HG03558 (cell line): ENCODE data around the gene ADAMTS15.

Experiments used
- ATAC-seq: cut with Tn5 transposase; IDR thresholded peaks from one replicate; pipeline ENCODE4 v1.9.1; 2021; ENCODE audit warnings: moderate number of reproducible peaks; ENCODE audit not compliant: unreplicated experiment; ENCODE audit errors: extremely low read depth

ADAMTS15 gene

DNA sequence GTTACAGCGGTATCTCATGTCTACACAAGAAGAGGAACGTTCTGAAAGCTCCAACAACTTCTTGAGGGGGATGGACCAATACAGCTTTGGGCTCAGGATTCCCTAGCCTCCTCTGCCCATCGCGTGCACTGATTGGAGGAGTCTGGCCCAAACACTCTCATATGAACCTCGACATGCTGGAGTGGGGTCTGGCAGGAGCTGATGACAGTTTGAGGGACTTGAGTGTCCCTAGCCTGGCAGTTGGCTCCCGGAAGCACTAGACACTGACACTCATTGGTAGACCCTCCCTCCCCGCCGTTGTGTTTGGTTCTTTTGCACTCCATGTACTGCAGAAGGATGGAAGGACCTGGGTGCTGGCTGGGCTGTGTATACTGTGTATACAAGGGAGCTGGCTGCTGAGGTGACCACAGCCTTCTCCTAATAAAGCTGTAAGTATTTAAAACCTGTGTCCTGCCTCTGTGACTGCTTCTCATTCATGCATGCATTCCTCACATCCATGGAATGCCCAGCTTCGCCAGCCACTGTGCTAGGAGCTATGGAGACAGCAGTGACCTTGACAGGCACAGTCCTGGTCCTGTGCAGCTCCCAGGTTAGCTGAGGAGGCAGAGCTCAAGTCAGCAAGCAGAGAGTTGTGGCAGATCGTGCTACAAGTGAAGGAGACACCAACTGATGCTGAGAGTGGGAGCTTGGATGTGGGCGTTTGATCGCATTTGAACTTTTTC lies 27.9 kb downstream of the ADAMTS15 start:
- no peak for ATAC-seq

DNA sequence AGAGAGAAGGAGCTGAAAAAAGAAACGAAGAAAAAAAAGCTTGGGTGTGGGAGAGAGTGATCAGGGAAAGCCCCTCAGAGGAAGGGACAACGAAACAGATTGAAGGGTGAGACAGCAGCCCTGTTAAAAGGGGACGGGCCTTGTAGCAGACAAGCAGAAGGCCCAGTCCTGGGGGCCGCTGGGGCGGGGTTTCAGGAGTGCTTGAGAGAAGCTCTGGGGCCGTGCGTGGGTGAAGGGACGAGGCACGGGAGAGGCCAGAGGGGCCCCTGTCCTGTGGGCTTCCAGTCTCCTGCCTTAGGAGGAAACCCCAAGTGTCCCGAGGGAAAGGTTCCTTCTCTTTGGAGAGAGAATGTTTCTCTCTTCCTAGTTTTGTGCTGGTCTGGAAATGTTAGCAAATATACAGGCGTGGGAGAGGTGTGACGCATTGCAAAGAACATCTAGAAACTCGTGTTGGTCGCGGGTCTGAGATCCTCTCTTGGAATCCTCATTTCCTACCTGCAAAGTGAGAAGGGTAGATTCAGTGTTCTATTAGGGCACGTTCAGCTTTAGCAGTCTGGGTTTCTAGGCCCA lies 28.6 kb downstream of the ADAMTS15 start:
- no peak for ATAC-seq

DNA sequence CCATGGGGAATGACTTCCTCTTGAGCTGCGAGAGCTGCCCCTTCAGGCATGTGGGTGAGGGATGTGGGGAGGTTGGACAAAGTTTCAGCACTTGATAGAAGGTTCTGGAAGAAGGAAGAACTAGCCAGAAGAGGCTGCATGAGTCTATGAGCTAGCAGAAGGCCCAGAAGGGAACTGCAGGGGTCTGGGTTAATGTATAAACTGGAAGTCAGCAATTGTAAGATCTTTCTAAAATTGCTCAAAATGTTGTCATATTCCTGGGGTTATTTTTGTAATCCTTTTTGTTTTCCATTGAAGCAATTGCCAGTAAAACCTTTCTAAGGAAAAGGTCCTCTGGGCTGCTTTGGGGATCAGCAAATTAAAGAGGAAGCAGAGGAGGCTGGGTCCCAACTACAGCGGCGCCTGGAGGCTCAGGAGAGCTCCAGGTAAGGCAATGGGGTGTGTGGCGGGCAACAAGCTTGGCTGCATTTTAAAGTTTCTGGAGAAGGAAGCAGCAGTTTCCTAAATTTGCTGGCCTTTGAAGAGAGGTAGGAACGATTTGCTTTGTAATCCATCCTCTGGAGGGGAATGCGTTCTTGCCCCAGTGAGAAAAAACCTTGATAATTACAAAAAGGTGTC lies 29.2 kb downstream of the ADAMTS15 start:
- ATAC-seq = no peak

DNA sequence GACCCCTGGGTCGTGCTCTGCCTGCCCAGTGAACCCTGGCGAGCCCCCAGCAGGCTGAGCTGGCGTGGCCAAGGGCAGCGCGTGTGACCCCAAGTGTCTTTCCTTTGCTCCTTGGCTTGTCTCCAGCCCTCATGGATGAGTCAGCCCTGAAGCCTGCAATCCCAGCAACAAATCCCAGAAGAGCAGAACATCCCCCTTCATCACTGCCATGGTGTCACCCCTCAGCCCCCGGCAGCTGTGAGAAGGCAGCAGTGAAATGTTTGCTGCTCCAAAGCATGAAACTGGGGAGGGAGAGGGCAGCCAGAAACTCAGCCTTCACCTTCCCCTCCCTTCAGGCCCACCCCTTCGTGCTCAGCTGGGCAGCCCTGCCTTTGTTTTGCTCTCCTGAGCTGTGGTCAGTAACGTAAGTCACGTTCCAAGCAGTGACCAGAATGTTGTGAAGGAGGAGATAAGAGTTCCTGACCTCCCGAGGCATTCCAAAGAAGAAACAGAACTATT lies 29.8 kb downstream of the ADAMTS15 start:
- no peak for ATAC-seq

DNA sequence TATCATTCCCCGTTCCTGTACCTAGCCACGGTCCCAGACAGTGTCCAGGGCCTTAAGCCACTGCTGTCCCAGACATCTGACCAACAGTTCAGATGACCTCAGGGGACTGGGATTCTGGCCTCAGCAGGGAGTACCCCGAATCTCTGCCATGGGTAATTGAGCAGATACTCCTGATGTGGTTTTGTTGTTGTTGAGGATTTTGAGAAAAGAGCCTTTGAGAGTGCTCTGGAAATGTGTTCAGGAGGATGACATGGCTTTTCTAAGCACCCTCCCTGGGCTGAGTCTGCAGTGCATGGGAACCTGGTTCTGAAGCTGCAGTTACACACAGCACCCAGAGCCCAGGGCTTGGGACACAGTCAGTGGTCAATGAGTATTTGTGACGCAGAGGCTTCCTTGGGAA lies 30.4 kb downstream of the ADAMTS15 start:
- no peak for ATAC-seq

DNA sequence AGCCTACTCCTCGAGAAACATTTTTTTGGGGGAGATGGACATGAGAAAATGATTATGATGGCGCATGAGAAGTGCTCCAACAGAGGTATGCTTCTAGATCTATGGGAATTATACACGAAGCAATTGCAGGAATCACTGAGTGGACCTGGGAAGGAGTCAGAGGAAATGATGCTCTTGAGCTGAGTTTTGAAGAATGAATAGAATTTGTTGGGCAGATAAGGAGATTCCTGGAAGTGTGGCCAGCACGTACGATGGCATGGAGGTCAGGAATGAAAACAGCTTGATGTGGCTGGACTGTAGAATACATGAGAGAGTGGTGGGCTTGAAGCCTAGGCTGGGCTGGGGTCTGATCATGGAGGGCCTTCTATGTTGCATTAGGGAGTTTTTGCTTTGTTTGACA lies 31.7 kb downstream of the ADAMTS15 start:
- ATAC-seq = no peak

DNA sequence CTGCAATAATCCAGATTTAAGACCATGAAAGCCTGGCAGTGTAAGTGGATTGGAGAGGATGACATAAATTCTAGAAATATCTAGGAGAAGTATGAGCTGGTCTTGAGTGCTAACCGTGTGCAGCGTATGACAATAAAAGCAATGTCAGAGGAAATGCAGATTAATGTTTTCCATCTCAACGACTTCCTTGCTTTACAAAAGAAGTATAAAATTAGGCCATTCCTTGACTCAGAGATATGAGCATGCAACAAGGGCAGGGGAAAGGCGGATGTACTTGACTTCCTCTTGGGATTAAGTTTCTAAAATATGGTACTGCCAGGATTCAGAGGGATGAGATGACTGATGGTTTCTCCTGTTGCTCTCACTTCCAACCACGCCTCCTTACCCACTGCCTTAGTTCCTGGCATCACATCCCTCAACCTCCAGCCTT lies 32.3 kb downstream of the ADAMTS15 start:
- no peak for ATAC-seq

DNA sequence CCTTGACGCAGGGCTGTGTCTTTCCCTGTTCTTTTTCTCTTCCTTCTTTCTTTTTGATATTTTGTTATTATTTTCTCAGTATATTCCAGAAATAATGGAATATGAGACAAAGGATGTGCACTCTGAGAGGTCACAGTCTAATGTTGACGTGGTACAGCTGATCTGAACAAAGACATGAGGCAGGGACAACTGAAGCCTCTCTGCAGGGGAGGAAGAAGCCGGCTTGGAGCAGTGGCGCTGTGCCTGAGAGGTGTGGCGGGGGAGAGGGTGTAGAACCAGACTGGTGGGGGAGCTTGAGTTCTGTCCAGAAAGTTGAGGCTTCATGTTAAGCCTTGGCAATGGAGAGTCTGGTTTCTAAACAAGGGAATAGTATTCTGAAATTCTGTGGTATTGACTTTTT lies 34.7 kb downstream of the ADAMTS15 start:
- ATAC-seq = no peak

DNA sequence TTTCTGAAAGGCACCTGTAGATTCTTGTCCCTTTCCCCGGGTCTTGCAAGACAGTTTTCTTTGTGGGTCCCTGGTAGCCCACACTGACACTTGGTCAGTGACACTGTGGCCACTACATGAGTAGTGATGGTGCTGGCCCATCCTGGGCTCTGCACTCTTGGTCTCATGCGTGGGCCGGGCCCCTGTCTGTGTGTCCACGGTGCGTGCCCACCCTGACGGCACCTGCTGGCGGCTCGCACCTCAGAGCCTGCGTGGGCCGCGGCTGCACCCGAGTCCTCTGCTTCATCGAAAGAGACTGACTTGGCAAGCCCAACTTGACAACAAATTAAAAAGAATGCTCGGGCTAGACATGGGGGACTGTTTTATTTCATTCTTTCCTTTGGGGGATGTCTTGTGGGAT lies 37.5 kb downstream of the ADAMTS15 start:
- no peak for ATAC-seq

DNA sequence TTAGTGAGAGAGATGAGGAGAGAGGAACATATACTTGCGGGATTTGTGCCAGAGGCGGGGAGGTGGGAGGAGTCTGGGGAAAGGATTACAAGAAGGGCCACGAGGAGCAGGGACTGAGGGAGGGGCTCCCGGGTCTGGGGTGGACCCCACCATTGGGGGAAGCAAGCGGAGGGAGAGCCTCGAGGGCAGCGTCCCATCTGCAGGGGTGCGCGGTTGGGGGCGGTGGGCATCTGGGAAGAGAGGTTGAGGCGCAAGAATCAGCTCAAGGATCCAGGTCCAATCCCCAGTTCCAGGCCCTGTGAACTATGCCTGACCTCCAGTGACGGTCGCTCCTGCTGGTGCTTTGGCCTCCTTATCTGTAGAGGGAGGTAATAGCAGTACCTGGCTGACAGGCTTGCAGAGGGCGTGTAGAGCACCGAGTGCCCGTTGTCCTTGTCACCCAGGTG lies 38.0 kb downstream of the ADAMTS15 start:
- no peak for ATAC-seq

DNA sequence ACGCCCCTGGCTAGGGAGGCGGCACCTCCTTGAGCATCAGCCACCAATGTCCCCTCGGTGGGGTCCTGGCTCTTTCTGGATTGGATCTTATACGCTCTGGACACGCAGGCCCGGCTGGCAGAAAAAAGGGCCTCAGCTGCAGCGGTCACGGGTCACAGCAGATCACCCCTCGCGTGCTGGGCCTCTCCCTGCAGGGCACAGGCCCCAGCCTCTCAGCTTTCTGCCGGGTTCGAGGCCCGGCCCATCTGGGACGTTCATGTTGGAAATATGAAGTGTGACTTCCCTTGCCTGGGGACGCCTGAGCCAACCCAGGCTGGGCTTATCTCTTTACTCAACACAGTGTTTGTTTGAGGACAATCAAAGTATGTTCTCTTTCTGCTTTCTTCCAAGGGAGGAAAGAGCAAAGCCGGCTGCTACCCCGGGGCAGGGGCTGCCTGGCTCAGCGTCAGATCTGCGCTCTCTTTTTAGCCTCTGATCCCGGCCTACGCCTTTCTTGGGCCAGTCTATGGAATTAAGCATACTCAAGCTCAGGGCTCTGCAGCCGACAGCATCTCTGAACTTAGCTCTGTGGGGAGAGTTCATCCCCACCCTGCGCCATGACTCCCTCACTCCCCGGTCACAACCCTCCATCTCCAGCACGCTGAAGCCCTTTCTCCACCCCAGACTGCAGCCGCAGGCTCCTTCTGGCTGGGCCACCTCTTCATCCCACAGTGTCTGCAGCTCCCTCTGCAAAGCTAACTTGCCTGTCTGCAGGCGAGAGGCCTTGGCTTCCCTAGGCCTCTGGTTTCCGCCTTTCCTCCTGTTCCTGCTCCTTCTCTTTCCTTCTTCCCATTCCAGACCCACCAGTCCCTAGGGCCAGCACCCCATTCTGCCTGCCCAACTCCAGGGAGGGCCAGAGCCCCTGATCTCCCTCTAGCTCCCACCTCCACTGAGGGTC lies 38.8 kb downstream of the ADAMTS15 start:
- ATAC-seq = no peak

DNA sequence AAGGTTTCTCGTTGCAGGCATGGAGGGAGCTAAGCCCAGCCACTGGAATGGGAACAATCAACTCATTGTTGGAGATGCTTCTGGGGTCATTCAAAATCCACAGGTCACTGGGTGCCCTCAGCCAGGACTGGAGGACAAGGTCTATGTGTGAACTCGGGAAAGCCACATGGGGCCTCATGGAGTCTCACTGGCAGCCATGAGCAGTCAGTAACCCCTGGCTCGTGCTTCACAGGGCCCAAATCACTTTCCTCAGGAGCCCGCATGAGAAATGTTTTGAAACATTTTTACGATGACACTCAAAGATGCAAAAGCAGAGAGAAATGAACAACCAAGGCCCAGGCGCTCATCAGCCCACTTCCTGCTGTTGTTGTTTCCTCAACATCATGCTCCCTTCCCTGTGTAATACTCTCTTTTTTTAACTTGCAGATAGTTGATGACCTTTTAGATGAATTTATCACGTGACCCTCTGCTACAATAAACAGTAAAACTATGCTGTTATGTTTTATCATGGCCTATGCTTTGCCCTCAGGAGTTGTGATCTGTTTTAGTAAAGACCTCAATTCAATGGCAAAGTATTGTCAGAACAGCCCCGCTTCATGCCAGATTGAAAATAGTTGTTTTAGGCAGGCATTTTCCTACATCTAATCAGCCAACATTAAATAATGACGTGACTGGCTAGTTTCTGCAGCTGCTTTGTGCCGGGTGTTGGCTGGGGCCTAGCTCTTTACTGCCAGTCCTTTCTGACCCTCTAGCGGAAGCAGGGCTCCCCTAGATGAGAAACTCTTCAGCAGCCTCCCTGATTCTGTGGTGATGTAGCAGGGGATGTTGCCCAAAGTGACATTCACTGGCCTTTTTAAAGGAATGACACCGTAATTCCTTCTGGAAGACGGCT lies 39.7 kb downstream of the ADAMTS15 start:
- no peak for ATAC-seq

DNA sequence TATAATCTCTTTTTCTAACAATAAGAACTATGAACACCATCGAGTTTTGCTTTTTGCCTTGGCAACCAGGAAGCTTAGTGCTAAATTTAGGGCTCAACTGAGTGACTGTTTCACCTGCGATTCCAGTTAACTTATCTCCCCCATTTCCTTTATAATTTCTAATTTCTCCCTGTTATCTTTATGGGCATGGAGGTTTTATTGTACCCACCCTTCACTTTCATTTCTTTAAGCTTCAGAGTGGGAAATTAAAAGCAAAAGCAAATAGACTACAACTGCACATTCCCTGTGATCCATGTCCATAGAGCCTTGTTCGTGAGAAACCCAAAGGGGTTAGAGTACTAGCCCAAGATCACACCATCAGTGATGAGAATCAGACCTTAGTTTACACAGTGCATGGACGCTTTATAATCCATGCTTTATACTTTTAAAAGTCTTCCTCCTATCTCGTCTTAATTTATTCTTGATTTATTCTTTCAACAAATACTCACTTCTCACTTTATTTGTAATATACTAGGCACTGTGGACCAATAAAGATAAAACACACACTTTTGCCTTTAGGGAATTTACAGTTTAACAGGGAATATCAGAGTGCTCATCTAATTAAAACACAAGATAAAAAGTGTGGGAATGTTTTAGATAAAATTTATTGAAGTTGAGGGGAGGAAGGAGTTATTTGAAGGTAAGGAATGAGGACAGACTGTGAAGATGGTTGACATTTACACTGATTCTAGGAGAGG lies 40.6 kb downstream of the ADAMTS15 start:
- no peak for ATAC-seq

DNA sequence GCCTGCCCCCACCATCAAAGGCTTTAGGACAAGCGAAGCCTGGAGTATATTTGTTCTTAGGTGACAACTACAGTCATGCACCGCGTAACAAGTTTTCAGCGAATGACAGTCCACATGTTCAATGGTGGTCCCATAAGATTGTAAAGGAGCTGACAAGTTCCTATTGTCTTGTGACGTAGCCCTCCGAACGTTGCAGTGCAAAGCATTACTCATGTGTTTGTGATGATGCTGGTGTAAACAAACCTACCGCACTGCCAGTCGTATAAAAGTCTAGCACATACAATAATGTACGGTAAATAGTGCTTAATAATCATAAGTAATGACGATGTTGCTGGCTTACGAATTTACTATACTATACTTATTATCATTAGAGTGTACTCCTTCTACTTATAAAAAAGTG lies 41.3 kb downstream of the ADAMTS15 start:
- ATAC-seq = no peak

DNA sequence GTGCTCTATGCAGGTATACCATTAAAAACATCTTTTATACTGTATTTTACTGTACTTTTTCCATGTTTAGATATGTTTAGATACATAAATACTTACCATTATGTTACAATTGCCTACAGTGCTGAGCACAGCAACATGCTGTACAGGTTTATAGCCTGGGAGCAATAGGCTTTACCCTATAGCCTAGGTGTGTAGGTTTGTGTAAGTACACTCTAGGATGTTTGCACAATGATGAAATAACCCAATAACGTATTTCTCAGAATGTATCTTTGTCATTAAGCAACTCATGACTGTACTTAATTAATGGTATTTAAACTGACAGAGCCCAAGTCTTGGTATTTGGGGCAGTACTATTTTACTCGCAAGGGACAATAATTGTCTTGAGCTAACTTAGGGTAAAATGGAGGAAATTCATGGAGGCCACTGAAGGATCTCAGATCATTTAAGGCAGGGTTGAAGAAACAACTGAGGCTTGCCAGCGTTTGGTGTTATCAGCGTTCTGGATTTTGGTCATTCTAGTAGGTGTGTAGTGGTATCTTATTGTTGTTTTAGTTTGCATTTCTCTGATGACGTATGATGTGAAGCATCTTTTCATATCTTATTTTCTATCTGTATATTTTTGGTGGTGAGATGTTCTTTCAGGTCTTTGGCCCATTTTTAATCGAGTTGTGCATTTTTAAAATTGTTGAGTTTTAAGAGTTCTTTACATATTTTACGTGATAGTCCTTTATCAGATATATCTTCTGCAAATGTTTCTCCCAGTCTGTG lies 42.4 kb downstream of the ADAMTS15 start:
- no peak for ATAC-seq

DNA sequence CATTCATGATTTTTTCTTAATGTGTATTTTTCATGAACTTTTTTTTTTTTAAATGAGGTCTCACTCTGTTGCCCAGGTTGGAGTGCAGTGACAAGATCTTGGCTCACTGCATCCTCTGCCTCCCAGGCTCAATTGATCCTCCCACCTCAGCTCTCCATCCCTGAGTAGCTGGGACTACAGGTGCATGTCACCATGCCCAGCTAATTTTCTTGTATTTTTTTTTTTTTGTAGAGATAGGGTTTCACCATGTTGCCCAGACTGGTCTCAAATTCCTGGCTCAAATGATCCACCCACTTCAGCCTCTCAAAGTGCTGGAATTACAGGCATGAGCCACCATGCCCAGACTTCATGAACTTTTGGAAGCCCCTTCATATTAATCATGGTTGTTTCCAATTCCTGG lies 49.7 kb downstream of the ADAMTS15 start:
- ATAC-seq = no peak

DNA sequence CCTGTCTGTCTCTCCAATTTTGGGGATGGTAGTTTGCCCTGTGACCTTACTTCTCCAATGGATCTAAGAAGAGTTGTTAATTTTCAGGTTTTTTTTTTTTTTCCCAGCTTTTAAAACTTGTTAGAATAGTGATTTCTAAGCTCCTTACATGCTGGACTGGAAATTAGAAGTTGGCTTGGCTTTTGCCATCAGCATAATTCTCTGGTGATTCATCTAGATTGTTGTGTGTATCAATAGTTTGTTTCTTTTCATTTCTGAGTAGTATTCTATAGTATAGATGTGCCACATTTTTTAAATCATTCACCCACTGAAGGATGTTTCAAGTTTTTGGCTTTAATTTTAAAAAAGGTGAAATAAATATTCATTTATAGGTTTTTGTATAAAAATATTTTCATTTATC lies 51.4 kb downstream of the ADAMTS15 start:
- no peak for ATAC-seq

DNA sequence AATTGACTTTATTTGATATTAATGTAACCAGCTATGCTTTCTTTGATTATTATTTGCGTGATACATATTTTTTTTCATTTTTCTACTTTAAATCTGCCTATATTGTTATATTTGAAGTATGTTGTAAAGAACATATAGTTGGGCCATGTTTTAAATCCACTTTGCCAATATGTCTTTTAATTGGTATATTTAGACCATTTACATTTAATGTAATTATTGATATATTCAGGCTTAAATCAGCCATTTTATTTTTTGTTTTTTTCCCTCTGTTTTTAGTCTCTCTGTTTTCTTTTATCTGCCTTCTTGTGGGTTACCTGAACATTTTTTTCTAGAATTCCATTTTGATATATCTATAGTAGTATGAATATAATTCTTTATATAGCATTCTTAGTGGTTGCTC lies 55.9 kb downstream of the ADAMTS15 start:
- no peak for ATAC-seq
